WTC11 (cell line): Measurements from ENCODE around the gene CDH6.

Experiments
- AFF4 ChIP-seq: sonication (generic); formaldehyde crosslinking; IDR thresholded peaks from 2 replicates; pipeline ENCODE4 v1.8.1; 2023; ENCODE audit warnings: mild to moderate bottlenecking, missing genetic modification reagents, borderline replicate concordance
- FOXJ3 ChIP-seq: sonication (generic); formaldehyde crosslinking; IDR thresholded peaks from 2 replicates; pipeline ENCODE4 v1.9.0; 2021; ENCODE audit warnings: missing genetic modification reagents, mild to moderate bottlenecking, borderline replicate concordance
- MLX ChIP-seq: sonication (generic); formaldehyde crosslinking; IDR thresholded peaks from 2 replicates; pipeline ENCODE4 v1.8.1; 2023; ENCODE audit warnings: mild to moderate bottlenecking, missing genetic modification reagents, moderate library complexity
- NFYB ChIP-seq: sonication (generic); formaldehyde crosslinking; conservative IDR thresholded peaks from 2 replicates; pipeline ENCODE4 v1.8.0; 2022; ENCODE audit warnings: low read depth, missing genetic modification reagents
- RORB ChIP-seq: fragments of 250-450 bp; sonication (Bioruptor Pico); IDR thresholded peaks from 2 replicates; pipeline ENCODE4 v1.9.0; 2021; ENCODE audit warnings: mild to moderate bottlenecking
- TF ChIP-seq, protein P1 (sequence below): sonication (generic); formaldehyde crosslinking; IDR thresholded peaks from 2 replicates; pipeline ENCODE4 v1.8.0; 2022; ENCODE audit warnings: mild to moderate bottlenecking, missing genetic modification reagents
- TF ChIP-seq, protein P2 (sequence below): fragments of 200-600 bp; IDR thresholded peaks from 2 replicates; pipeline ENCODE4 v1.8.0; 2022; ENCODE audit warnings: antibody characterized with exemption

DNA sequence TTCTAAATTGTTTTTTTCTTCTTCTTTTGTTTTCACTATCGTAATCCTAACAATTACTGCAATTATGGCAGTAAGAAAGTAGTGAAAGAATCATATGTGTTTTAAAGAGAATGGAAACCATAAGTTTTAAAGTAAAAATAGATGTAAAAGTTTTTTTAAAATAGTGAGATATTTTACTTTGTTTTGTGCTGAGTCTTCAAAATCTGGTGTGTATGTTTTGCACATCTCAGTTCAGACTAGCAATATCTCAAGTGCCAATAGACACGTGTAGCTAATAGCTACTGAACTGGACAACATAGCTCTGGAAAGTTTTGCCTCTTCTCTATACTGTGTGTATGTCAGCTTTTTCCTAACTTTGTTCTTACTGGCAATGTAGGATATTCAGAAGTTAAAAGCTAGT lies 45.0 kb downstream of the CDH6 start:
- no peak for TF ChIP-seq NFYB (CRISPR knock-in tag)
- TF ChIP-seq MLX (CRISPR knock-in tag): no peak
- TF ChIP-seq, protein P1, sequence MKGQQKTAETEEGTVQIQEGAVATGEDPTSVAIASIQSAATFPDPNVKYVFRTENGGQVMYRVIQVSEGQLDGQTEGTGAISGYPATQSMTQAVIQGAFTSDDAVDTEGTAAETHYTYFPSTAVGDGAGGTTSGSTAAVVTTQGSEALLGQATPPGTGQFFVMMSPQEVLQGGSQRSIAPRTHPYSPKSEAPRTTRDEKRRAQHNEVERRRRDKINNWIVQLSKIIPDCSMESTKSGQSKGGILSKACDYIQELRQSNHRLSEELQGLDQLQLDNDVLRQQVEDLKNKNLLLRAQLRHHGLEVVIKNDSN (CRISPR knock-in tag): no peak
- TF ChIP-seq RORB (CRISPR knock-in tag): no peak
- TF ChIP-seq, protein P2, sequence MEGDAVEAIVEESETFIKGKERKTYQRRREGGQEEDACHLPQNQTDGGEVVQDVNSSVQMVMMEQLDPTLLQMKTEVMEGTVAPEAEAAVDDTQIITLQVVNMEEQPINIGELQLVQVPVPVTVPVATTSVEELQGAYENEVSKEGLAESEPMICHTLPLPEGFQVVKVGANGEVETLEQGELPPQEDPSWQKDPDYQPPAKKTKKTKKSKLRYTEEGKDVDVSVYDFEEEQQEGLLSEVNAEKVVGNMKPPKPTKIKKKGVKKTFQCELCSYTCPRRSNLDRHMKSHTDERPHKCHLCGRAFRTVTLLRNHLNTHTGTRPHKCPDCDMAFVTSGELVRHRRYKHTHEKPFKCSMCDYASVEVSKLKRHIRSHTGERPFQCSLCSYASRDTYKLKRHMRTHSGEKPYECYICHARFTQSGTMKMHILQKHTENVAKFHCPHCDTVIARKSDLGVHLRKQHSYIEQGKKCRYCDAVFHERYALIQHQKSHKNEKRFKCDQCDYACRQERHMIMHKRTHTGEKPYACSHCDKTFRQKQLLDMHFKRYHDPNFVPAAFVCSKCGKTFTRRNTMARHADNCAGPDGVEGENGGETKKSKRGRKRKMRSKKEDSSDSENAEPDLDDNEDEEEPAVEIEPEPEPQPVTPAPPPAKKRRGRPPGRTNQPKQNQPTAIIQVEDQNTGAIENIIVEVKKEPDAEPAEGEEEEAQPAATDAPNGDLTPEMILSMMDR: no peak
- TF ChIP-seq AFF4 (CRISPR knock-in tag): no peak
- TF ChIP-seq FOXJ3 (CRISPR knock-in tag): no peak
